ENCODE results near the gene PFN3. TPM values are rescaled to one million over a fixed set of nuclear protein-coding genes. Genes with fewer than 3 reads are reported as not detected.

The PFN3 gene
- total RNA-seq, 1 donor = not detected

DNA sequence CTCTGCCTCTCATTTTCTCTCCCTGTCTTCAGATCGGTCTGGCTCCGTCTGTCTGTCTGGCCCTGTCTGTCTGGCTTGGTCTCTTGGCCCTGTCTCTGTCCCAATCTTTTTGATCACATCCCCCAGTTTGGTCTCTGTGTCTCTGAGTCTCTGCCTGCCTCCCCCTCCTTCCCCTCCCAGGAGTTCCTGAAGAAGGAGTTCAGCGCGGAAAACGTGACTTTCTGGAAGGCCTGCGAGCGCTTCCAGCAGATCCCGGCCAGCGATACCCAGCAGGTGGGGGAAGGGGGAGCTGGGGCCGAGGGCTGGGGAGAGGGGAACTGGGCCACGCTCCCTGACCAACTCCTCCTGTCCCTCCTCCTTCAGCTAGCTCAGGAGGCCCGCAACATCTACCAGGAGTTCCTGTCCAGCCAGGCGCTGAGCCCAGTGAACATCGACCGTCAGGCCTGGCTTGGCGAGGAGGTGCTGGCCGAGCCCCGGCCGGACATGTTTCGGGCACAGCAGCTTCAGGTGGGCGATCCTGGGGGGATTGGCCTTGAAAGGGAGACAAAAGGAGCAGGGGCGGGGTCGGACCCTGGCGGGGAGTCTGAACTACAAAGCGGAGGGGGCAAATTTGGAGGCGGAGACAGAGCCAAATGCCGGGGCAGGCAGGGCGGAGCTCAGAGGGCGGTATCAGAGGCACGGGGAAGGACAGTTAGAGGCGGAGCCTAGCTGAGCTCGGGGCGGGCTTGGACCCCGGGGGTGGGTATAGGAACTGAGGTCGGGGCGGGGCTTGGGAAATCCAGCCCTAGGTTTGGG is 33.7 kb downstream of the PFN3 start:
- DNase-seq (ENCODE audit: low read depth) = peak; percentile 77
- peak overlapping the region; percentile 58 for H3K4me3 ChIP-seq (ENCODE audit: low read depth, low read length)
- TF ChIP-seq, protein P1, sequence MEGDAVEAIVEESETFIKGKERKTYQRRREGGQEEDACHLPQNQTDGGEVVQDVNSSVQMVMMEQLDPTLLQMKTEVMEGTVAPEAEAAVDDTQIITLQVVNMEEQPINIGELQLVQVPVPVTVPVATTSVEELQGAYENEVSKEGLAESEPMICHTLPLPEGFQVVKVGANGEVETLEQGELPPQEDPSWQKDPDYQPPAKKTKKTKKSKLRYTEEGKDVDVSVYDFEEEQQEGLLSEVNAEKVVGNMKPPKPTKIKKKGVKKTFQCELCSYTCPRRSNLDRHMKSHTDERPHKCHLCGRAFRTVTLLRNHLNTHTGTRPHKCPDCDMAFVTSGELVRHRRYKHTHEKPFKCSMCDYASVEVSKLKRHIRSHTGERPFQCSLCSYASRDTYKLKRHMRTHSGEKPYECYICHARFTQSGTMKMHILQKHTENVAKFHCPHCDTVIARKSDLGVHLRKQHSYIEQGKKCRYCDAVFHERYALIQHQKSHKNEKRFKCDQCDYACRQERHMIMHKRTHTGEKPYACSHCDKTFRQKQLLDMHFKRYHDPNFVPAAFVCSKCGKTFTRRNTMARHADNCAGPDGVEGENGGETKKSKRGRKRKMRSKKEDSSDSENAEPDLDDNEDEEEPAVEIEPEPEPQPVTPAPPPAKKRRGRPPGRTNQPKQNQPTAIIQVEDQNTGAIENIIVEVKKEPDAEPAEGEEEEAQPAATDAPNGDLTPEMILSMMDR (IDR thresholded peaks at IDR 0.05; ENCODE audit: insufficient read depth, low read depth, low read length) = no peak

DNA sequence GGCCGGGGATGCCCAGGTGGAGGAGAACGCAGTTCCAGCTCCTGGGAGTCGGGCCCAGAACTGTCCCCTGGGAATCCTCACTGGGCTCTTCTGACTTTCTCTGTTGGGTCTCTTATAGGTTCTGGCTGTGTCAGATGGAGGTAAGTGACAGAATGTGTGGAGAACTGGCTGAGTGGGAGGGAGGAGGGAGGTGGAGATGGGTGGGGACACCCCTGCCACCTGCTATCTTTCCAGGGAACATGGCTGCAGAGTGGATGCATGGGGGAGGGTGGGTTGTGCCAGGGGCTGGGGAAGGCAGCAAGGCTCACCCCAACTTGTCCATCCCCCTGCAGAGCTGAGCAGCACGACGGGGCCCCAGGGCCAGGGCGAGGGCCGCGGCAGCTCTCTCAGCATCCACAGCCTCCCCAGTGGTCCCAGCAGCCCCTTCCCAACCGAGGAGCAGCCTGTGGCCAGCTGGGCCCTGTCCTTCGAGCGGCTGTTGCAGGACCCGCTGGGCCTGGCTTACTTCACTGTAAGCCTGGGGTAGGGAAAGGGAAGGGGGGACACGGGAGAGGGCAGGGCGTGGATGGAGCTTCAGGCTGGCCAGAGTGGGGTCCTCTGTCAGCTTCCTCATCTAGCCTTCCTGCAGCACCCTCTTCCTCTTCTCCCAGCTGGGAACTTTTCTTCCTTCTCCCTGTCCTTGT is 34.5 kb downstream of the PFN3 start:
- DNase-seq (ENCODE audit: low read depth) = no peak
- TF ChIP-seq, protein P1 (IDR thresholded peaks at IDR 0.05; ENCODE audit: insufficient read depth, low read depth, low read length) = no peak
- no peak overlapping the region for H3K4me3 ChIP-seq (ENCODE audit: low read depth, low read length)

GRCh38 chr5:177364159-177364962 is 36.1 kb downstream of the PFN3 start:
- TF ChIP-seq, protein P1 (IDR thresholded peaks at IDR 0.05; ENCODE audit: insufficient read depth, low read depth, low read length) = no peak
- no peak overlapping the region for H3K4me3 ChIP-seq (ENCODE audit: low read depth, low read length)
- DNase-seq (ENCODE audit: low read depth) = no peak

DNA sequence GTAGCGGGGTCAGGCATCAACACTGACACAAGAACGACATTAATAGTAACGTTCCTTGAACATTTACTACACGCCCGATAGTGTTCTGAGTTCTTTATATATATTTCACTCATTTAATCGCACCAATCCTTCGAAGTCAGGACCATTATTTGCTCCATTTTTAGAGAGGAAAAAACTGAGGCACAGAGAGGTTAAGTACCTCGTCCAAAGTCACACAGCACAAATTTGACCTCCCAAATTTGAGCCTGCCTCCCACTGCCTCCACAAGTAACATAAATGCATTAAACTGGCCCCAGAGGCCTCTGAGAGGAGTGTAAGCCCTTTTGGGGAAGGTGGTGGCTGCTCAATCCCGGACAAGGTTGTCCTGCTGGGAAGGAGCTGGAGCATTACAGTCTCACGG is 36.9 kb downstream of the PFN3 start:
- no peak for DNase-seq (ENCODE audit: low read depth)
- TF ChIP-seq, protein P1 (IDR thresholded peaks at IDR 0.05; ENCODE audit: insufficient read depth, low read depth, low read length) = no peak
- H3K4me3 ChIP-seq (ENCODE audit: low read depth, low read length) = peak overlapping the region; percentile 57

- TF ChIP-seq, protein P1 (IDR thresholded peaks at IDR 0.05; ENCODE audit: insufficient read depth, low read depth, low read length) = no peak
- DNase-seq (ENCODE audit: low read depth) = peak; percentile 37
- peak overlapping the region; percentile 57 for H3K4me3 ChIP-seq (ENCODE audit: low read depth, low read length)
These were observed 37.6 kb downstream of the PFN3 start for GRCh38 chr5:177362610-177363507.

GRCh38 chr5:177362292-177362609 is 38.2 kb downstream of the PFN3 start:
- no peak overlapping the region for H3K4me3 ChIP-seq (ENCODE audit: low read depth, low read length)

More at GRCh38 chr5:177362292-177362609, 38.2 kb downstream of the PFN3 start:
- DNase-seq (ENCODE audit: low read depth) = no peak
- TF ChIP-seq, protein P1 (IDR thresholded peaks at IDR 0.05; ENCODE audit: insufficient read depth, low read depth, low read length) = no peak

Measured in fibroblast of villous mesenchyme (primary cell).